Endothelial cell of umbilical vein (primary cell): Measurements from ENCODE around the gene ZNF2. TPM values are rescaled to one million over a fixed set of nuclear protein-coding genes. Genes with fewer than 3 reads are reported as not detected.
"Not testable (repeated sequence)": the region's sequence is repeated elsewhere in the genome, so short reads cannot be mapped to it uniquely, and the experiment has no call there.

Experiments
- BruUV-seq: library from RNA; stranded (reverse); fragments of 400-500 nt; replicated peaks from 2 replicates; lab custom pipeline; 2021; lab: Mats Ljungman, UMichigan
- CTCF ChIA-PET: fragments of 300-600, 350-600 bp; sonication (Branson Sonifier 250); formaldehyde crosslinking; loops from one replicate; lab custom pipeline; 2021; ENCODE audit warnings: antibody characterized with exemption, inconsistent platforms; lab: Charles Lee
- POLR2A ChIA-PET: fragments of 300-600, 350-600 bp; sonication (Branson Sonifier 250); formaldehyde crosslinking; loops from one replicate; lab custom pipeline; 2021; ENCODE audit warnings: antibody characterized with exemption, inconsistent platforms; lab: Charles Lee
- DNase-seq: peaks from one replicate; pipeline ENCODE4 v3.0.0-alpha.2; 2011; ENCODE audit warnings: low read depth, low spot score
- FAIRE-seq: peaks from 2 replicates; lab custom pipeline; 2011; peaks lifted over from hg19 to GRCh38; lab: Jason Lieb, UNC
- H2AFZ ChIP-seq: 2 replicates; pipeline ENCODE4 v1.6.0; 2012; ENCODE audit warnings: low read depth, low read length, control low read depth, inconsistent platforms
- H3K27ac ChIP-seq: 2 replicates; pipeline ENCODE4 v1.5.1; 2011; ENCODE audit warnings: low read depth, mild to moderate bottlenecking, control low read depth, low read length, moderate library complexity; ENCODE audit not compliant: insufficient read depth
- H3K27me3 ChIP-seq, 2 experiments: 2 replicates each; pipeline versions ENCODE4 v1.6.0 to v1.6.1; 2011; ENCODE audit warnings: low read length in 2 of 2, mixed read lengths in 1 of 2; ENCODE audit not compliant: control insufficient read depth in 2 of 2, insufficient read depth in 2 of 2
- H3K36me3 ChIP-seq, 2 experiments: 2 replicates in 1 of 2; 3 replicates in 1 of 2; pipeline ENCODE4 v1.5.1; 2011; ENCODE audit warnings: low read length in 2 of 2, mild to moderate bottlenecking in 1 of 2, moderate library complexity in 1 of 2; ENCODE audit not compliant: control insufficient read depth in 2 of 2, insufficient read depth in 2 of 2; ENCODE audit errors: extremely low read depth in 1 of 2
- H3K4me1 ChIP-seq: 3 replicates; pipeline ENCODE4 v1.5.1; 2011; ENCODE audit warnings: mild to moderate bottlenecking, low read length; ENCODE audit not compliant: control insufficient read depth, insufficient read depth; ENCODE audit errors: extremely low read depth
- H3K4me2 ChIP-seq: 2 replicates; pipeline ENCODE4 v1.6.1; 2011; ENCODE audit warnings: low read length, control low read depth, mixed read lengths; ENCODE audit not compliant: insufficient read depth
- H3K4me3 ChIP-seq, 3 experiments: fragments of 200-600 bp in 1 of 3; sonication (generic), shearing (Covaris generic) in 1 of 3; replicated peaks in 1 of 3; 2 replicates each; pipeline ENCODE4 v1.5.1; 2011 to 2016; ENCODE audit warnings: control low read depth in 3 of 3, low read length in 3 of 3, mild to moderate bottlenecking in 2 of 3, inconsistent platforms in 1 of 3, low read depth in 1 of 3, moderate library complexity in 1 of 3; ENCODE audit not compliant: insufficient read depth in 1 of 3
- H3K79me2 ChIP-seq: 2 replicates; pipeline ENCODE4 v1.6.0; 2012; ENCODE audit warnings: low read length, inconsistent platforms; ENCODE audit not compliant: control insufficient read depth, insufficient read depth
- H3K9ac ChIP-seq: replicated peaks from 2 replicates; pipeline ENCODE3; 2011; ENCODE audit warnings: low read length, control low read depth; ENCODE audit not compliant: insufficient read depth; ENCODE audit errors: extremely low read depth
- H3K9me1 ChIP-seq: replicated peaks from 3 replicates; pipeline ENCODE4 v1.6.0; 2011; ENCODE audit warnings: mild to moderate bottlenecking, low read length; ENCODE audit not compliant: control insufficient read depth, insufficient read depth; ENCODE audit errors: extremely low read depth
- H3K9me3 ChIP-seq: replicated peaks from 2 replicates; pipeline ENCODE4 v1.5.1; 2012; ENCODE audit warnings: low read length, inconsistent platforms; ENCODE audit not compliant: control insufficient read depth, insufficient read depth
- H4K20me1 ChIP-seq: replicated peaks from 2 replicates; pipeline ENCODE3; 2011; ENCODE audit warnings: mild to moderate bottlenecking, low read length; ENCODE audit not compliant: control insufficient read depth, insufficient read depth; ENCODE audit errors: extremely low read depth
- CTCF ChIP-seq, 2 donors: IDR thresholded peaks; 1 replicate in 1 of 2; 2 replicates in 1 of 2; pipeline ENCODE4 v1.5.1; 2011; ENCODE audit warnings: low read length in 2 of 2, mild to moderate bottlenecking in 2 of 2, moderate library complexity in 2 of 2, control low read depth in 1 of 2, inconsistent platforms in 1 of 2, low read depth in 1 of 2; ENCODE audit not compliant: insufficient read depth in 1 of 2; ENCODE audit errors: extremely low read depth in 1 of 2
- MAX ChIP-seq: IDR thresholded peaks from 2 replicates; pipeline ENCODE4 v1.6.1; 2011; ENCODE audit not compliant: insufficient read depth, insufficient read length
- MYC ChIP-seq: IDR thresholded peaks from one replicate; pipeline ENCODE4 v1.6.1; 2011; ENCODE audit warnings: mild to moderate bottlenecking, low read depth, low read length
- POLR2A ChIP-seq: IDR thresholded peaks from 2 replicates; pipeline ENCODE4 v1.6.1; 2012; ENCODE audit warnings: low read depth, mild to moderate bottlenecking, control low read depth, low read length
- dilution Hi-C: fragments of 300-500 bp; cut with MboI; formaldehyde crosslinking; loops from one replicate; pipeline ENCODE4 v1.15.0; 2019; ENCODE audit warnings: low sequenced_read_pairs; ENCODE audit not compliant: extremely low pct_ligation_motif_present
- intact Hi-C: fragments of 100-400 bp; cut with micrococcal nuclease; formaldehyde crosslinking; loops from one replicate; pipeline ENCODE4 v1.10.0; 2022
- polyA plus RNA-seq, 4 experiments: library from polyadenylated mRNA; depleted of rRNA in 3 of 4; stranded (reverse) in 3 of 4; unstranded in 1 of 4; fragments of >200 nt; gene quantifications; 2 replicates each; pipeline versions ENCODE4 v1.2.1 to v1.2.3, GENCODE V29; 2011 to 2012; ENCODE audit warnings: missing spikeins in 1 of 4
- total RNA-seq: library from RNA; stranded (reverse); gene quantifications from 2 replicates; pipeline ENCODE4 v1.2.3, GENCODE V29; 2021

The ZNF2 gene
- total and polyA plus RNA-seq, 2 donors (not counting 3 experiments of a cell fraction or from before 2014, with no cell fraction given): 2.2 to 4.2 TPM

- no peaks in the 10 kb centered on the region for H3K27me3 ChIP-seq
- no peaks in the 10 kb centered on the region for H4K20me1 ChIP-seq
- intact Hi-C loops: no loop called here
- H3K4me2 ChIP-seq: no peak overlapping the region
- H3K79me2 ChIP-seq: no peaks in the 10 kb centered on the region
- no peak overlapping the region for H2AFZ ChIP-seq
- no peaks in the 10 kb centered on the region for H3K4me1 ChIP-seq
- peaks cover 0 to 9% of the 10 kb centered on the region in 2 experiments for H3K36me3 ChIP-seq
- DNase-seq (no peak), FAIRE-seq (no peak)
- BruUV-seq: no TSS peak
- H3K9ac ChIP-seq: no peak overlapping the region
- no peak overlapping the region for H3K27ac ChIP-seq
- H3K9me1 ChIP-seq: no peaks in the 10 kb centered on the region
- no peak overlapping the region for H3K4me3 ChIP-seq
- POLR2A ChIA-PET: no interaction called here
- CTCF ChIA-PET: interaction anchor here (1.0 to 1.4 kb wide), 2 partner anchors 12 to 13 kb away, joined by 3 to 4 read pairs; no protein-coding TSS in a partner anchor
- dilution Hi-C loops: no loop called here
- peaks cover 2% of the 10 kb centered on the region for H3K9me3 ChIP-seq
- TF ChIP-seq CTCF (IDR thresholded peaks at IDR 0.05; ENCODE audit: extremely low read depth in 1 of 2, insufficient read depth in 1 of 2, low read depth in 1 of 2, low read length in 2 of 2): no peak
- no peak for TF ChIP-seq MYC
- TF ChIP-seq POLR2A: no peak
- no peak for TF ChIP-seq MAX
Measured at GRCh38 chr2:95185973-95186372, 20.4 kb downstream of the ZNF2 start.

DNA sequence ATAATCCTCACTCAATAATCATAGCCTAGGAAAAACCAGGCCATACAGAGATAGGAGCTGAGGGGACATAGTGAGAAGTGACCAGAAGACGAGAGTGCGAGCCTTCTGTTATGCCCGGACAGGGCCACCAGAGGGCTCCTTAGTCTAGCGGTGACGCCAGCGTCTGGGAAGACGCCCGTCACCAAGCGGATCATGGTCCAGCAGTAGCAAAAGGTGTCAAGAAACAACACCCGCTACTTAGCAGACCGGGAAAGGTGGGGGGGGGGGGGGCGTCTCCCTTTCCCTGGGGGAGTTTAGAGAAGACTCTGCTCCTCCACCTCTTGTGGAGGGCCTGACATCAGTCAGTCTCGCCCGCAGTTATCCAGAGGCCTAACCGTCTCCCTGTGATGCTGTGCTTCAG lies 27.3 kb downstream of the ZNF2 start:
- H4K20me1 ChIP-seq, H3K4me2 ChIP-seq, POLR2A ChIA-PET, H3K9ac ChIP-seq, CTCF ChIA-PET, H3K27me3 ChIP-seq, H3K9me1 ChIP-seq, H3K4me1 ChIP-seq, H2AFZ ChIP-seq, DNase-seq, dilution Hi-C loops, H3K27ac ChIP-seq, H3K79me2 ChIP-seq, BruUV-seq, H3K4me3 ChIP-seq, H3K36me3 ChIP-seq, H3K9me3 ChIP-seq: not testable (repeated sequence)
- FAIRE-seq: peak; percentile 50
- TF ChIP-seq CTCF (IDR thresholded peaks at IDR 0.05; ENCODE audit: extremely low read depth in 1 of 2, insufficient read depth in 1 of 2, low read depth in 1 of 2, low read length in 2 of 2): peak in 1 of 2 donors; percentile 62
- intact Hi-C loops: loop anchor here (1.0 to 5.0 kb wide), 3 partner anchors 122 to 534 kb away; no protein-coding TSS in a partner anchor
